ENCODE measurements around the gene EIF2AK3.
"Not testable (repeated sequence)": the region's sequence is repeated elsewhere in the genome, so short reads cannot be mapped to it uniquely, and the experiment has no call there.

The EIF2AK3 gene

GRCh38 chr2:88632569-88632968 is 5.3 kb upstream of the EIF2AK3 start:
- no peak for DNase-seq

GRCh38 chr2:88628571-88628939 is 1.3 kb upstream of the EIF2AK3 start:
- no peak for DNase-seq

- peak; percentile 91 for DNase-seq
Measured at GRCh38 chr2:88627856-88628570, 749 bp upstream of the EIF2AK3 start.

GRCh38 chr2:88626171-88627054 is 851 bp downstream of the EIF2AK3 start:
- peak; percentile 34 for DNase-seq

- no peak for DNase-seq
Measured at GRCh38 chr2:88624477-88624876, 2.8 kb downstream of the EIF2AK3 start.

GRCh38 chr2:88623831-88624465 is 3.3 kb downstream of the EIF2AK3 start:
- DNase-seq: not testable (repeated sequence)

- no peak for DNase-seq
Measured at GRCh38 chr2:88622307-88622706, 5.0 kb downstream of the EIF2AK3 start.

- DNase-seq: no peak
Measured at GRCh38 chr2:88621432-88621831, 5.8 kb downstream of the EIF2AK3 start.

- DNase-seq: no peak
Measured at GRCh38 chr2:88620015-88620414, 7.2 kb downstream of the EIF2AK3 start.

- DNase-seq: no peak
Measured at GRCh38 chr2:88615822-88616221, 11.4 kb downstream of the EIF2AK3 start.

GRCh38 chr2:88614497-88615157 is 12.6 kb downstream of the EIF2AK3 start:
- no peak for DNase-seq

- no peak for DNase-seq
Measured at GRCh38 chr2:88613921-88614320, 13.3 kb downstream of the EIF2AK3 start.

GRCh38 chr2:88608184-88608583 is 19.1 kb downstream of the EIF2AK3 start:
- DNase-seq: no peak

- no peak for DNase-seq
Measured at GRCh38 chr2:88607416-88607815, 19.8 kb downstream of the EIF2AK3 start.

GRCh38 chr2:88606371-88607030 is 20.8 kb downstream of the EIF2AK3 start:
- no peak for DNase-seq

GRCh38 chr2:88603146-88603545 is 24.1 kb downstream of the EIF2AK3 start:
- DNase-seq: no peak

- DNase-seq: no peak
Measured at GRCh38 chr2:88602022-88602421, 25.2 kb downstream of the EIF2AK3 start.

GRCh38 chr2:88601286-88601685 is 26.0 kb downstream of the EIF2AK3 start:
- no peak for DNase-seq

GRCh38 chr2:88600038-88600465 is 27.2 kb downstream of the EIF2AK3 start:
- peak; percentile 79 for DNase-seq

- DNase-seq: no peak
Measured at GRCh38 chr2:88599527-88599926, 27.7 kb downstream of the EIF2AK3 start.

GRCh38 chr2:88597168-88597567 is 30.1 kb downstream of the EIF2AK3 start:
- no peak for DNase-seq

GRCh38 chr2:88596141-88596830 is 31.0 kb downstream of the EIF2AK3 start:
- no peak for DNase-seq
